ENCODE results near the gene SMIM35.

The SMIM35 gene

DNA sequence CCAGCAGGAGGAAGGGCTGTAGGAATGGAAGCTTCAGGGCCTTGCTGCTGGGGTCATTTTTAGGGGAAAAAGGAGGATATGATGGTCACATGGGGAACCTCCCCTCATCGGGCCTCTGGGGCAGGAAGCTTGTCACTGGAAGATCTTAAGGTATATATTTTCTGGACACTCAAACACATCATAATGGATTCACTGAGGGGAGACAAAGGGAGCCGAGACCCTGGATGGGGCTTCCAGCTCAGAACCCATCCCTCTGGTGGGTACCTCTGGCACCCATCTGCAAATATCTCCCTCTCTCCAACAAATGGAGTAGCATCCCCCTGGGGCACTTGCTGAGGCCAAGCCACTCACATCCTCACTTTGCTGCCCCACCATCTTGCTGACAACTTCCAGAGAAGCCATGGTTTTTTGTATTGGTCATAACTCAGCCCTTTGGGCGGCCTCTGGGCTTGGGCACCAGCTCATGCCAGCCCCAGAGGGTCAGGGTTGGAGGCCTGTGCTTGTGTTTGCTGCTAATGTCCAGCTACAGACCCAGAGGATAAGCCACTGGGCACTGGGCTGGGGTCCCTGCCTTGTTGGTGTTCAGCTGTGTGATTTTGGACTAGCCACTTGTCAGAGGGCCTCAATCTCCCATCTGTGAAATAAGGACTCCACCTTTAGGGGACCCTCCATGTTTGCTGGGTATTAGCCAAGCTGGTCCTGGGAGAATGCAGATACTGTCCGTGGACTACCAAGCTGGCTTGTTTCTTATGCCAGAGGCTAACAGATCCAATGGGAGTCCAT, 86.5 kb downstream of the SMIM35 start:
- DNase-seq = no peak

DNA sequence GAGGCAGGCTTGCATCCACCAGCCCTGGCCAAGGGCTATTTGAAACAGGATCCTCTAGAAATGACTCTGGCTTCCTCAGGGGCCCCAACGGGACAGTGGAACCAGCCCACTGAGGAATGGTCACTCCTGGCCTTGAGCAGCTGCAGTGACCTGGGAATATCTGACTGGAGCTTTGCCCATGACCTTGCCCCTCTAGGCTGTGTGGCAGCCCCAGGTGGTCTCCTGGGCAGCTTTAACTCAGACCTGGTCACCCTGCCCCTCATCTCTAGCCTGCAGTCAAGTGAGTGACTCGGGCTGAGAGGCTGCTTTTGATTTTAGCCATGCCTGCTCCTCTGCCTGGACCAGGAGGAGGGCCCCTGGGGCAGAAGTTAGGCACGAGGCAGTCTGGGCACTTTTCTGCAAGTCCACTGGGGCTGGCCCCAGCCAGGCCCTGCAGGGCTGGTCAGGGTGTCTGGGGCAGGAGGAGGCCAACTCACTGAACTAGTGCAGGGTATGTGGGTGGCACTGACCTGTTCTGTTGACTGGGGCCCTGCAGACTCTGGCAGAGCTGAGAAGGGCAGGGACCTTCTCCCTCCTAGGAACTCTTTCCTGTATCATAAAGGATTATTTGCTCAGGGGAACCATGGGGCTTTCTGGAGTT, 87.3 kb downstream of the SMIM35 start:
- DNase-seq = no peak

DNA sequence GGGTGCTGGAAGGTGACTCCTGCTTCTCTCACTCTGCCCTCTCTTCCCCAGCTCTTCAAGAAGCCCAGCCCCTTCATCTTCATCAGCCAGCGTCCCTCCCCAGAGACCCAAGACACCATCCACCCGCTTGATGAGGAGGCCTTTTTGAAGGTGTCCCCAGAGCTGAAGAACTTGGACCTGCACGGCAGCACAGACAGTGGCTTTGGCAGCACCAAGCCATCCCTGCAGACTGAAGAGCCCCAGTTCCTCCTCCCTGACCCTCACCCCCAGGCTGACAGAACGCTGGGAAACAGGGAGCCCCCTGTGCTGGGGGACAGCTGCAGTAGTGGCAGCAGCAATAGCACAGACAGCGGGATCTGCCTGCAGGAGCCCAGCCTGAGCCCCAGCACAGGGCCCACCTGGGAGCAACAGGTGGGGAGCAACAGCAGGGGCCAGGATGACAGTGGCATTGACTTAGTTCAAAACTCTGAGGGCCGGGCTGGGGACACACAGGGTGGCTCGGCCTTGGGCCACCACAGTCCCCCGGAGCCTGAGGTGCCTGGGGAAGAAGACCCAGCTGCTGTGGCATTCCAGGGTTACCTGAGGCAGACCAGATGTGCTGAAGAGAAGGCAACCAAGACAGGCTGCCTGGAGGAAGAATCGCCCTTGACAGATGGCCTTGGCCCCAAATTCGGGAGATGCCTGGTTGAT, 88.0 kb downstream of the SMIM35 start:
- DNase-seq = no peak

DNA sequence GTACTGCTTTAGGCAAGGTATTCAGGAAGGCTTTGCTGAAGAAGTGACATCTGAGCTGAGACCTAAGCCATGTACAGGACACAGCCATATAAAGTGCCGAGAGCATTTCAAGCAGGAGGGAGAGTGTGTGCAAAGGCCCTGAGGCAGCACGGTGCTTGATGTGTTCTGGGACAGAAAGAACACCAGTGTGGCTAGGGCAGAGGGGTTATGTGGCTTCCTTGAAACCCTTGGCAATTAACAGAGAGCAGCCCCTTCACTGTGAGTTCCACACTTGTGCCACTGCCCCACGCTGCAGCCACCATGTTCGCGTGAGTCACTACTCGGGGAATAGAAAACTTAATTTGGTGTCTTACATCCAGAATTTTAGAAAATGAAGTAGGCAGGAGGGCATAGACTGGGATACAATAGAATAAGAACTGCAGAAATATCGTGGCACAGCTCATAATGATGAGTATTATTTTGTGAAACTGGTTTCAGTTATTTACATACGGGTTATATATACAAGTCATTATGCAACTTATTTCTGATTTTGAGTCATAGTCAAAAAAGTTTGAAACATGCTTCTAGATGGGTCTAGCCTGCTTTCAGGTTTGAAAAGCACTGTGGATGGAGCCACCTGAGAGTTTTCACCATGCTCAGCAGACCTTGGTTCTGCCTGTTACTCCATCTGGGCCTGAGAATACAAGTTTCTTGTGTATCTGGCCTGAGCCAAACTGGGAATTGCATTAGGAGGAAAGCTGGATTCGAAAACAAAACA, 88.8 kb downstream of the SMIM35 start:
- no peak for DNase-seq

DNA sequence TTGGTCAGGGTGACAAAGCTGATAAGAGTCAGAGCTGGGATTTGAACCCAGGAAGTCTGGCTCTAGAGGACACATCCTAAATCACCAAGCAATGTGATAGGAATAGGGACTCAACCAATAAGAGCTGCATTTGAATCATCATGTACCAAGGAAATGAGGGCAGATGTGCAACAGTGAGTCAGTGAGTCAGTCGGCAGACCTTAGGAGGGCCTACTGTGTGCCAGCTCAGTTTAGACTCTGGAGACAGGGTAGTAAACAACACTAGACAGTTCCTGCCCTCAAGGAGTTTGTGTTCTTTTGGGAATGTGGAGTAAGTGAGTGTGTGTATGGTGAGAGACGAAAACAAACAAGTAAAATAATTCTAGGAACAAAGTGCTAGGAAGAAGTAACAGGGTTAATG, 89.4 kb downstream of the SMIM35 start:
- no peak for DNase-seq

DNA sequence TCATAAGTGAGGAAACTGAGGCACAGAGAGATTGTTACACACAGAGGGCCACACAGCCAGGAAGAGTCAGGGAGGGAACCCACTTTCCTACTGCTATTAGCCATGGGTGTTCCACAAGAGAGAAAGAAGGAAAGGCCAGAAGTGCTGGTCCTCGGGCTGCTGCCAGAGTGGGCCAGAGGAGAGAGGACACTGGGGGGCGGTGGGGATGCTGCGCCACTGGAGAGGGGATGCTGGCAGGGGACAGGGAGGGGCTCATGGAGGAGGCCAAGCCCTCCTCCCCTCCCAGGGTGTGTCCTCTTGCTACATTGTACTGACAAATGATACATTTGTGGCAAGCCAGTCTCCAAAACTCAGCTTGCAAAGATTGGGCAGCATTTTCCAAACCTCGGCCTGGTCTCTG, 90.7 kb downstream of the SMIM35 start:
- DNase-seq = no peak

DNA sequence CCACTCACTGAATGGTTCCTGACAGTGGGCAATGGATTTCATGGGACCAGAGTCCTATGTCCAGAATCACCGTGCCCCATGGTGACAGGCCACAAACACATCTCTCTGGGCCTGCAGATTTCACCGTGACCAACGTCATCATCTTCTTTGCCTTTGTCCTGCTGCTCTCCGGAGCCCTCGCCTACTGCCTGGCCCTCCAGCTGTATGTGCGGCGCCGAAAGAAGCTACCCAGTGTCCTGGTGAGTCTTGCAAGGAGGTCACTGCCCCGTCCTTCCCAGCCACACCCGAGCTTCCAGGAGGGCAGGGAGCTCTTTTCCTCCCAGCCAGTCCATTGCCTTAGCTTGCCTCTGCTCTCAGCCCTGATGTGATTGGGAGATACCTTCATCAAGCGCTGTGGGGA, 91.3 kb downstream of the SMIM35 start:
- DNase-seq = no peak

DNA sequence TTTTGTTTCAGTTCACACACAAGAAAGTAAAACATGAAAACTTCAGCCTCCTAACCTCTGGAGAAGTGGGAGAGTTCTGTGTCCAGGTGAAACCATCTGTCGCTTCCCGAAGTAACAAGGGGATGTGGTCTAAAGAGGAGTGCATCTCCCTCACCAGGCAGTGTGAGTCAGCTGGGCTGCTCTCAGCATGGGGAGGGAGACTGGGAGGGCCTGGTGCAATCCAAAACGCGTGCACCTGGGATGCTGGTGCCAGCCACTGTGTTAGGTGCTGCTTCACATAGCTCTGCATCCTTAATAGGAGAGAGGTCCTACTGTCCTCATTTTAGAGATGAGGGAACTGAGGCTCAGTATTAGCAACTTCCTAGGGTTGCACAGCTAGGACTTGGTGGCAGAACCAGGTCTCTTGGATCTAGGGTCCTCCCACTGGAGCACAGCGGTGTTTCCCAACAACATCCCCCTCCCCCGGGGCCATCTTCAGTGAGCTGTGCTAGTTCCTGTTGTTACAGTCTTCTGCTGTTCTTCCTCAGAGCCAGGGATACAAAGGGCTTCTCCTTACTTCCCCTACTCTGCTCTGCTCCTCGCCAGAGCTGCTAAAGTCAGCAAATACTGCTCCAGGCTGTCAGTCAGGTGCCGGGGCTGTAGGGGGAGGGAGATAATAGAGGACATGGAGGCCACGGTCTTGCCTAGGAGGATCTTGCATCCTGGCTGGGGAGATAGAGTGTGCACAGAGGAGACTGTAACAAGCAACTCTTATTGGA, 92.6 kb downstream of the SMIM35 start:
- peak; percentile 51 for DNase-seq

DNA sequence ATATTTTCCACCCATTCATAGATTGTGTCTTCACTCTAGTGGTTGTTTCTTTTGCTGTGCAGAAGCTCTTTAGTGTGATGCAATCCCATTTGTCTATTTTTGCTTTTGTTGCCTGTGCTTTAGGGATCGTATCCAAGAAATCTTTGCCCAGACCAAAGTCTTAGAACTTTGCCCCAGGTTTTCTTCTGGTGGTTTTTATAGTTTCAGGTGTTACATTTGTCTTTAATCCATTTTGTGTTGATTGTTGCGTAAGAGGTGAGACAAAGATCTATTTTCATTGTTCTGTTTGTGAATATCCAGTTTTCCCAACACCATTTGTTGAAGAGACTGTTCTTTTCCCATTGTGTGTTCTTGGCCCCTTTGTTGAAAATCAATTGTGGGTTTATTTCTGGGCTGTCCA, 94.1 kb downstream of the SMIM35 start:
- no peak for DNase-seq

DNA sequence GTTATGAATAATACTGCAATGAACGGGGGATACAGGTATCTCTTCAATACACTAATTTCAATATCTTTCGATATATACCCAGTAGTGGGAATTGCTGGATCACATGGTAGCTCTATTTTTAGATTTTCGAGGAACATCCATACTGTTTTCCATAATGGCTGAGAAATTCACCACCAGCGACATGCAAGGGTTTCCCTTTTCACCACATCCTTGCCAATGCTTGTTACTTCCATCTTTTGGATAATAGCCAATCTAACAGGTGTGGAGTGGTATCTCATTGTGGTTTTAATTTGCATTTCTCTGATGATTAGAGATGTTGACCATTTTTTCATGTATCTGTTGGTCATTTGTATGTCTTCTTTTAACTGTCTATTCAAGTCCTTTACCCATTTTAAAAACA, 94.6 kb downstream of the SMIM35 start:
- no peak for DNase-seq

DNA sequence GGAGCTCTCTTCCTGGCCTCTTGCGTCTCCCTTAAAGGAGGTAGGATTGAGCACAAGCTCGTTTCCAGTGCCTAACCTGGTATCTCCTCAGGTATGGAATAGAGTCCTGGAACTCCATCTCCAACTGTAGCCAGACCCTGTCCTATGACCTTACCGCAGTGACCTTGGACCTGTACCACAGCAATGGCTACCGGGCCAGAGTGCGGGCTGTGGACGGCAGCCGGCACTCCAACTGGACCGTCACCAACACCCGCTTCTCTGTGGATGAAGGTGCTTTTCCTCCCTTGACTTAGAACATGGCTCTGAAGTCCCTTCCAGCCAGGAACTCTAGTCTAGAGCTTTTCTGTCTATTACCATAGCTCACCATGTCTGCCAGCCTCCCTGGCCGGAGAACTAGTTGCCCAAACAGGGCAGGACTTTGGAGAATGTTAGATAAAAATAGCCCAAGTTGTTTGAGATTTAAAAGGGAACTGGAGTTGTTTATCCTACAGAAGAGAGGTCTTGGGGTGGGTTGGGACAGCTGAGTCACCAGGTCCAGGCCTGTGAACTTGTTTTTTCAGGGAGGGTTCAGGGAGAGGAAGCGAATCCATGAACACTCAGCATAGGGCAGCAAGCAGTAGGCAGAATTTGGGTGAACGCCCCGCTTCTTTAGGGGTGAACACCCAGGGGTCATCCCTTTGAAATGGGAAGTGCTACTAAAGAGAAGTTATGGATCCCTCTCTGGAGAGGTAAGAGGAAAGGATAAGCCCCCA, 97.2 kb downstream of the SMIM35 start:
- no peak for DNase-seq

DNA sequence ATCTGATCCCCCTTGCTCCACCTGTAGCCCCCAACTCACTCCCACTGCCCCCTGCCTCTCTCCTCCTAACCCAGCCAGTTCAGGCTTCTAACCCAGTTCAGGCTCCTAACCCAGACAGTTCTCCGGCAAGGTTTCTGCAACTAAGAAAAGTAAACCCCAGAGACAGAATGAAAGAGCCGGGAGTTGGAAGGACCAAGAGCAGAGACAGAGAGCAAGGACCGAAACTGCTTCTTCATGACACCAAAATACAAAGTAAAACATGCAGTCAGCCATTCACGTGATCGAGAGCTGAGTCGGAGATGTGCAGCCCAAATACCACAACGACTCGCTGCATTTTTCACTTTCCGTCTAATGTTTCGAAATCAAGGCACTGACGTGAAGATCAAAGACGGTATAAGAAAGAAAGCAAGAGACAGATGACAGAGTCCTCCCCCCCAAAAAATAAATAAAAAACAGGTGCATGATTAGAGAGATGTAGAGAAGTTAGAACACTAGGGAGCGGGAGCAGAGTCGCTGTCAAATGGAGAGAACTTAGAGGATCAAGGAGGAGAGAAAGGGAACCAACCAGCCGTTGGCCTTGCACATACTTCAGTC, 99.7 kb downstream of the SMIM35 start:
- no peak for DNase-seq

DNA sequence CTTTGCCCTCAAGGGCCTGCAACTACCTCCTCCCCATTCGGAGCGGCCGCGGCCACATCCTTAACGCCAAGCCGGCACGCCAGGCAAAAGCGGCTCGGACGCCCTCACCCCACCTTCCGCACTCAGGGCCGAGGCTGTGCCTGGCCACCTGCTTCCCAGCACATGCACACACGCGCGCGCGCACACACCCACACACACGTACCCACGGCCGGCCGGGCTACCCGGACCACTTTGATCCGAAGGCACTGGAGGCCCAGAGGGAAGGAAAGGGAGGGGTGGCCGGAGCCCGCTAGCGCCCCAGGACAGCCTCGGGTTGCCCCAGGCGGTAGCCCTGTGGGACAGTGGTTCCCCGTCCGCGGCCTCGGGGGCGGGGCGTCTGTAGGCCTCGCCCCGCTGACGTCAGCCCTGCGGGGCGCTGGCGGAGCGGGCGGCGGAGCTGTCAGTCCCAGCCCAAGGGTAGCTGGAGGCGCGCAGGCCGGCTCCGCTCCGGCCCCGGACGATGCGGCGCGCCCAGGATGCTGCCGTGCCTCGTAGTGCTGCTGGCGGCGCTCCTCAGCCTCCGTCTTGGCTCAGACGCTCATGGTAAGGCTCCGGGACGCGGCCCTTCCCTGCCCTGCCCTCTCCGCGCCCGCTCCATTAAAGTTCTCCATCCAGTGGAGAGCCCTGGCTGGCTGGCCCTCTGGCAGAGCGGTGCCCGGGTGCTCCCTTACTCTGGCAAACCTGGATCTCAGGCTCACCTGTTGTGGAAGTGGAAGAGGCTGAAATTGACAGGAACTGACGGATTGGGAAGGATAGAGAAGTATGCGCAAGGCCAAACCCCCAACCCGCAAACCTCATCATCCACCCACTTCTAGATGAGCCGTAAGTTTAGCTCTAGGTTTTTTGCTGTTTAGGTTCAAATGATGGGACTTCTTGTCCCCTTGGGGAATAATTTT, 100.5 kb downstream of the SMIM35 start, which contains the start of gene IL10RA:
Gene IL10RA, plus strand, starts transcription at position 442 of the 935 bp plus-strand sequence. Its CDS starts 74 bp downstream, at position 516.
- peak; percentile 63 for DNase-seq

DNA sequence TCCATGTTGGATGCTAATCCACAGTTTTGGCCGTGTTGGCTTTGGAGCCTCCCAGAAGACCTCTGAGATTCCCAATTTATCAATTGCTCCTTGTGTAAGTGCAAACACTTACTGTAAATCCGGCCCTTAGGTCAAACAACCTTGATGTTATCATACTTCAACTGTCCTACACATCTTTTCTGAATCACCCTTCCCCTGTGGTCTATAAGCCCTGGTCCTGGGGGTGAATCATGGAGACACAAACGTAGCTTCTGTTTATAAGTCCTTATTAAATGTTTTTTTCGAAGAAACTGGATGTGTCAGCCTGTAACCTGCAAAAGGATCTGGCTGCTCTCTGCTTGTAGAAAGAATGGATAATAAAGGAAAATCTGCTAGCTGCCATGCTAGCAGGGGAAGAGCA, 102.3 kb downstream of the SMIM35 start:
- no peak for DNase-seq

DNA sequence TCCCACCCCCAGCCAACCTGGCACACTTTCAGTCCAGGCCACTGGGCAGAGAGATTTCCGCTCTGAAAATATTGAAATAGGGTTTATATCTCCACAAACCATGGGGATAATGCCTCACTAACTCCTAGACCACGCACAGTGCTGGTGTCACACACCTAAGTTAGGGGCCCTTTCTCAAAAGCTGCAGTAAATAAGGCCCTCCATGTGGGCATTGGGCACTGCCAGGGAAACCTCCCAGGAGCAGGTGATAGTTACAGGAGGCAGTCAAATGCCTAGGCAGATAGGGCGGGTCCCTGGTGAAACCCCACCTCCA, 103.6 kb downstream of the SMIM35 start:
- DNase-seq = no peak

DNA sequence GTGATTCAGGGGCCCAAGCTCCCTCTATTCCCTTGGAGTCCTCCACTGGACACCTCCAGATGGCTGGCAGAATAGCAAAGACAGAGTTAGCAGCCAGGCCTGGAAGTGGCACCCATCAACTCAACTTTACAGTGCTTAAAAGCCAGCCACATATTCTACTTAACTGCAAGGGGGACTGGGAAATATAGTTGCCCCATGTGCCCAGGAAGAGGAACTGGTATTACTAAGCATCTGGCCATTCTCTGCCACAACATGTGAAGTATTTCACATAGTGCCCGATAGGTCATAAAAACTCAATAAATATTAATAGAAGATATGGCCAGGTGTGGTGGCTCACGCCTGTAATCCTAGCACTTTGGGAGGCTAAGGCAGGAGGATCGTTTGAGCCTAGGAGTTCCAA, 106.0 kb downstream of the SMIM35 start:
- DNase-seq = no peak

DNA sequence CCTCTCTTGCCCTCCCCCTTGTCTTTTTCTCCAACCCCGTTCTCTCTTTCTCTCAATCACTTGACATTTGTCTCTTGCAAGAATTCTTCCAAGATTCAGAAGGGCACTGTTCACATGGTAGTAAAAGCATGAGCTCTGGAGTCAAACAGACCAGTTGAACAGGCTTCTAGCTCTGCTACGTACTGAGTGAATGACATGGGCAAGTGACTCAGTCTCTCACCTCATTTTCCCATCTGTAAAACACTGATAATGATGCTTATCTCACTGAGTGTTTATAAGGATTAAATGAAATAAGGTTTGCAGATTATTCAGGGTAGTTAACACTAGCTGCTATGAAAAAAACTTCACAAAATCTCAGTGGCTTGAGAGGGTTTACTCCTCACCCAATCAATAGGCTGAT, 106.5 kb downstream of the SMIM35 start:
- DNase-seq = no peak

DNA sequence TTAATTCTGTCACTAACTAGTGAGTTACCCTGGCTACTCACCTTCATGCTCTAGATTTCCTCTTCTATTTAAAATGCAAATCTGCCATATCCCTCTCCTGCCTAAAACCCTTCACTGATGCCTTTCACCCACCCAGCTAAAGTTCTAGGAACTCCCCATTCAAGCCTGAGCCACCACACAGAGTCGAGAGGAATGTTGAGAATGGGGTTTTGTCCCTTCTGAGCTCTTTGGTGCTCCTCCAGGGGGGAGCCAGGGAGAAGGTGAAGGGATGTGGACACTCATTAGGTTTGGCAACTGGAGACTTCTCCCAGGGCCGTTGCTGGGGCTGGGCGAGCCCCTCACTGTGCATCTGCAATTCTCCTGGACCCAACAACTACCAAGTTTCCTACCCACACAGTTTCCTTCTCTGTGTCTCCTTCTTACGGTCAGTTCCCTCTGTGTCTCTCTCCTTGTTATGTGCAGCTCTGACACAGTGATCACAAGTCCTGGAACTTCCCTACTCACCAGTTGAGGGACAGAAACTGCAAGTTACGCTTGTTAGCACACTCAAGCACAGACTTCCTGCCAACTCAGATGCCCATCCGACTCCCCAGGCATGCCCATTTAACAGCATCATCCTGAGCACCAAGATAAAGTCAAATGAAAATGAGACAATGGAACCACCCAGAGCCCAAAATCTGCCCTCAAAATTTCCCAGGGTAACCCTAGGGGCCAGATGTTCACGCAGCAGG, 107.1 kb downstream of the SMIM35 start:
- DNase-seq = no peak

DNA sequence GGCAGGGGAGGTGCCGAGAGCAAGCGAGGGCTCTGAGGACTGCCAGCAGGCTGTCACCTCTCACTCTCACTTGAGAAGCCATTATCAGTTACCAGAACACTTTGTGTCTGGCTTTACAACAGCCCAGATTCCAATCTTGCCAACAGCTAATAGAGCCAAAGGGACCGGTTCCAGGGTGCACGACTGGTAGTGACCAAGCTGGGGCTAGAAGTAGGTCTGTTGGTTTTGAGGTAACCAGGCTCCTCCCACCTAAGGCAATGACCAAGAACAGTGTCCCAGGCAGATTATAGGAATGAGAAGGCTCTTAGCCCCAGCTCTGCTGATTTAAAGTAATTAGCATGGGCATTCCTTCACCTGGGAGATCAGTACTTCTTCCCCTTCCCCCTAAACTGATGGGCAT, 107.8 kb downstream of the SMIM35 start:
- DNase-seq = no peak

Data from NCI-H2227 treated with DMSO at 0.1 percent for 48 hours (cell line).